Upper lobe of left lung (tissue), 4 donors: ENCODE data around the gene FAM163A.

ENCODE experiments used
- CTCF ChIP-seq, 6 experiments: fragments of 450-650 bp in 4 of 6; fragments of 200-600 bp in 2 of 6; sonication (generic) in 2 of 6; IDR thresholded peaks; one replicate each; pipeline ENCODE4 v1.5.1; 2016 to 2019; ENCODE audit warnings: antibody characterized with exemption in 6 of 6
- EP300 ChIP-seq, 4 donors: sonication (generic); formaldehyde crosslinking; IDR thresholded peaks; one replicate each; pipeline ENCODE4 v1.5.1; 2017; ENCODE audit warnings: antibody characterized with exemption in 4 of 4, control low read depth in 2 of 4
- POLR2A ChIP-seq, 4 donors: fragments of 450-650 bp; IDR thresholded peaks; one replicate each; pipeline ENCODE4 v1.5.1; 2016 to 2017; ENCODE audit warnings: antibody characterized with exemption in 4 of 4, mild to moderate bottlenecking in 2 of 4
- POLR2AphosphoS5 ChIP-seq, 2 donors: sonication (generic); formaldehyde crosslinking; IDR thresholded peaks; one replicate each; pipeline ENCODE4 v1.5.1; 2017; ENCODE audit warnings: antibody characterized with exemption in 2 of 2

DNA sequence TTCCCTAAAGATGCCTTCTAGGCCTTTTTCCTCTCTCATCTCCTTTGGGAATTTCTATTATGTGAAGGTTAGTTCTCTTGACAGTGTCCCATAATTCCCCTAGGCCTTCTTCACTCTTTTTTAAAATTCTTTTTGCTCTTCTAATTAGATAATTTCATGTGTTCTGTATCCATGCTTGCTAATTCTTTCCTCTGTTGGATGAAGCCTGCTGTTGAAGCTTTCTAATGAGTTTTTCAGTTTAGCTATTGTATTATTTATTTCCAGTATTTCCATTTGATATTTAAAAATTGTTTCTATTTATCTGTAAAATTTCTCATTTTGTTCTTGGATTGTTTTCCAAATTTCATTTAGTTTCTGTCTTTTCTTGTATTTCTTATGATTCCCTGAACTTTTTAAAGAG is 28.5 kb upstream of the FAM163A start:
- TF ChIP-seq CTCF (IDR thresholded peaks at IDR 0.05), result no peak
- no peak for TF ChIP-seq EP300 (IDR thresholded peaks at IDR 0.05)
- TF ChIP-seq POLR2AphosphoS5 (IDR thresholded peaks at IDR 0.05), result no peak
- TF ChIP-seq POLR2A (IDR thresholded peaks at IDR 0.05), result no peak
